Peyer's patch (tissue), 4 donors: Measurements from ENCODE around the gene RABL6. TPM values are rescaled to one million over a fixed set of nuclear protein-coding genes. Genes with fewer than 3 reads are reported as not detected.
"Not testable (repeated sequence)": the region's sequence is repeated elsewhere in the genome, so short reads cannot be mapped to it uniquely, and the experiment has no call there.

Source experiments
- DNase-seq, 3 donors: peaks; one replicate each; pipeline ENCODE4 v3.0.0-alpha.2; 2017 to 2019
- H3K27ac ChIP-seq, 4 donors: fragments of 200-600 bp; sonication (generic); one replicate each; pipeline ENCODE4 v1.5.1; 2016 to 2019
- H3K27me3 ChIP-seq, 2 donors: fragments of 200-600 bp; sonication (generic); one replicate each; pipeline ENCODE4 v1.5.1; 2019
- H3K36me3 ChIP-seq, 3 donors: fragments of 200-600 bp; sonication (generic); one replicate each; pipeline ENCODE4 v1.5.1; 2016 to 2019
- H3K4me1 ChIP-seq, 4 donors: fragments of 200-600 bp; sonication (generic); one replicate each; pipeline ENCODE4 v1.5.1; 2016 to 2019
- H3K4me3 ChIP-seq, 4 donors: fragments of 200-600 bp; sonication (generic); 1 replicate in 3 of 4; 2 replicates in 1 of 4; pipeline ENCODE4 v1.5.1; 2016 to 2019; ENCODE audit warnings: mild to moderate bottlenecking in 1 of 4
- H3K9me3 ChIP-seq, 4 donors: fragments of 200-600 bp; sonication (generic); one replicate each; pipeline ENCODE4 v1.5.1; 2016 to 2019; ENCODE audit warnings: mild to moderate bottlenecking in 1 of 4
- POLR2A ChIP-seq, 2 donors: fragments of 450-650 bp; IDR thresholded peaks; one replicate each; pipeline ENCODE4 v1.5.1; 2017; ENCODE audit warnings: antibody characterized with exemption in 2 of 2, mild to moderate bottlenecking in 2 of 2, moderate library complexity in 2 of 2
- total RNA-seq, 4 donors: library from RNA; depleted of rRNA; stranded (reverse); fragments of >200 nt; gene quantifications; one replicate each; pipeline ENCODE4 v1.1.0, GENCODE V29; 2016
- TF ChIP-seq, protein P1 (sequence below), 6 experiments: fragments of 450-650 bp in 4 of 6; fragments of 200-600 bp in 2 of 6; sonication (generic) in 1 of 6; IDR thresholded peaks; one replicate each; pipeline ENCODE4 v1.5.1; 2017 to 2019; ENCODE audit warnings: antibody characterized with exemption in 6 of 6, mild to moderate bottlenecking in 3 of 6, moderate library complexity in 1 of 6

Gene RABL6
- total RNA-seq, 4 donors from 2014 or later = 98.4 to 187 (median 134) TPM

DNA sequence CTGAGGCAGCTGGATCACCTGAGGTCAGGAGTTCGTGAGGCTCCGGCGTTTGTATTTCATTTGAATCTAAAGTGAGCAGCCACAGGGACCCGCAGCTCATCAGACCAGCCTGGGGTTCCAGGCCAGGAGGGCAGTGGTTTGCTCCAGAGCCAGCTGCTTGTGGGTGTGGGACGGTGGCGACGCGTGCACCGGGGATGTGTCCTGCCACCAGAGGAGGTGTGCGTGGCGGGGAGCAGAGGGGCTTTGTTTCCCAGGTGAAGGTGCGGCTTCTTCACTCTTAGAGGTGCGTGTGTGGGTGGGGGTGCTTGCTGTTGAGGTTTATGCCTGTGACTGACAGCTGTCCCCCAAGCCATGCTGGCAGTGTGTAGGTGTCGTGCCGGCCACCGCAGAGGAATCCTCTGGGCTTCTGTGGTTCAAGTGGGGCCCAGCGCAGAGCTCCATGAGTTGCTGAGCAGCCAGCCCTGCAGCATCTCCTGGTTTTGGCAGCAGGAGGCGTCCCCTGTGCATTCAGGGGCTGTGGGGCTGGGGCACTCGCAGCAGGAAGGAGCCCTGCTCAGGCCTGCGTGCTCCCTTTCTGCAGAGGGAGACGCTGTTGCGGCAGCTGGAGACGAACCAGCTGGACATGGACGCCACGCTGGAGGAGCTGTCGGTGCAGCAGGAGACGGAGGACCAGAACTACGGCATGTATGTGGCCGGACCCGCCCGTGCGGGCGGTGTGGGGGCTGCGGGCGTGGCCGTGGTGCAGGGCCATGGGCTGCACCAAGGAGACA lies 27.6 kb downstream of the RABL6 start:
- DNase-seq = no peak
- no peak overlapping the region for H3K27ac ChIP-seq
- H3K9me3 ChIP-seq = no peaks in the 10 kb centered on the region
- TF ChIP-seq, protein P1, sequence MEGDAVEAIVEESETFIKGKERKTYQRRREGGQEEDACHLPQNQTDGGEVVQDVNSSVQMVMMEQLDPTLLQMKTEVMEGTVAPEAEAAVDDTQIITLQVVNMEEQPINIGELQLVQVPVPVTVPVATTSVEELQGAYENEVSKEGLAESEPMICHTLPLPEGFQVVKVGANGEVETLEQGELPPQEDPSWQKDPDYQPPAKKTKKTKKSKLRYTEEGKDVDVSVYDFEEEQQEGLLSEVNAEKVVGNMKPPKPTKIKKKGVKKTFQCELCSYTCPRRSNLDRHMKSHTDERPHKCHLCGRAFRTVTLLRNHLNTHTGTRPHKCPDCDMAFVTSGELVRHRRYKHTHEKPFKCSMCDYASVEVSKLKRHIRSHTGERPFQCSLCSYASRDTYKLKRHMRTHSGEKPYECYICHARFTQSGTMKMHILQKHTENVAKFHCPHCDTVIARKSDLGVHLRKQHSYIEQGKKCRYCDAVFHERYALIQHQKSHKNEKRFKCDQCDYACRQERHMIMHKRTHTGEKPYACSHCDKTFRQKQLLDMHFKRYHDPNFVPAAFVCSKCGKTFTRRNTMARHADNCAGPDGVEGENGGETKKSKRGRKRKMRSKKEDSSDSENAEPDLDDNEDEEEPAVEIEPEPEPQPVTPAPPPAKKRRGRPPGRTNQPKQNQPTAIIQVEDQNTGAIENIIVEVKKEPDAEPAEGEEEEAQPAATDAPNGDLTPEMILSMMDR (IDR thresholded peaks at IDR 0.05) = no peak
- TF ChIP-seq POLR2A (IDR thresholded peaks at IDR 0.05) = no peak
- peaks cover 0 to 63% (median 0%) of the 10 kb centered on the region in 3 donors for H3K36me3 ChIP-seq
- no peaks in the 10 kb centered on the region for H3K27me3 ChIP-seq
- no peak overlapping the region for H3K4me3 ChIP-seq
- peaks cover 0 to 16% (median under 1%) of the 10 kb centered on the region in 4 donors for H3K4me1 ChIP-seq

DNA sequence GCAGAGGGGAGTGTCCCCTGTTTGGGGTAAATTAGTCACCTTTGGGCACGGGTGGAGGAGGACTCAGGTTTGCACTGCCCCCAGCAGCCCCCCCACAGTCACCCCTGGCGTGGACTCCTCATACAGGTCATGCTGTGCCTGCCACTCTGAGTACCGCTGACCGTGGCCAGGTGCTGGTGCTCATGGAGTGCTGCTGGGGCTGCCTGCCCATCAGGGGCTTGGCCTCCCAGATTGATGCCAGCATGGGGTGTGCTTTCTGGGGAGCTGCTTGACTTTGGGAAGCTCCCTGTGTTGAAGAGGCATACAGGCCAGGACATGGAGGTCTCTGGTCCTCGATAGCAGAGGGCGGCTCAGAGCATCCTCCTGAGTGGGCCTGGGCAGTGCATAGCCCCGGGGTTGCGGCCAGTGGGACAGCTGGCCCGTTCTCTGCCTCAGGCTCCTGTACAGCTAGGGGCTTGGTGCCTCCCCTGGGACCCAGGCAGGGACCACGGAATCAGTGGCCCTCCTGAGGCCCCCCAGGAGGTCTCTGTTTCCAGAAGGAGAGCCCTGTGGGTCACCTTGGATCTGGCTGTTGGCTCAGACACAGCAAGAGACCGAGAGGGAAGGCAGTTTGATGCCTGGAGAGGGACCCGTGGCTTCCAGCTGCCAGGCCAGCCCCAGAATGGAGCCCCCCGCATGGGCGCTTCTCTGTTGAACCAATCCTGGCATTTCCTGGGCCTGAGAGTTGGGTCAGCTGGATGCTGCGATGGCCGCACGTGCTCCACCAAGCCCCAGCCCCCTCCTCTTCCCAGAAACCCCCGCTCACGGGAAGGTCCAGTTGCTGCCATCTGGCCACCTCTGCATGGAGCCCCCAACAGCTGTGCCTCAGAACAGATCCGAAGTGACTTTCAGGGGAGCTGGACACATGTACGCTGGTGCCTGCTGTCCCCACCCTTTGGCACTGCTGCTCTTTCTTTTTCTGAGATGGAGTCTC lies 28.5 kb downstream of the RABL6 start:
- TF ChIP-seq, protein P1 (IDR thresholded peaks at IDR 0.05) = no peak
- no peak for TF ChIP-seq POLR2A (IDR thresholded peaks at IDR 0.05)
- H3K4me3 ChIP-seq = no peak overlapping the region
- H3K36me3 ChIP-seq = peaks cover 0 to 58% (median 0%) of the 10 kb centered on the region in 3 donors
- no peak overlapping the region for H3K27ac ChIP-seq
- no peaks in the 10 kb centered on the region for H3K9me3 ChIP-seq
- peaks cover 0 to 22% (median 3%) of the 10 kb centered on the region in 4 donors for H3K4me1 ChIP-seq
- H3K27me3 ChIP-seq = no peaks in the 10 kb centered on the region
- no peak for DNase-seq

DNA sequence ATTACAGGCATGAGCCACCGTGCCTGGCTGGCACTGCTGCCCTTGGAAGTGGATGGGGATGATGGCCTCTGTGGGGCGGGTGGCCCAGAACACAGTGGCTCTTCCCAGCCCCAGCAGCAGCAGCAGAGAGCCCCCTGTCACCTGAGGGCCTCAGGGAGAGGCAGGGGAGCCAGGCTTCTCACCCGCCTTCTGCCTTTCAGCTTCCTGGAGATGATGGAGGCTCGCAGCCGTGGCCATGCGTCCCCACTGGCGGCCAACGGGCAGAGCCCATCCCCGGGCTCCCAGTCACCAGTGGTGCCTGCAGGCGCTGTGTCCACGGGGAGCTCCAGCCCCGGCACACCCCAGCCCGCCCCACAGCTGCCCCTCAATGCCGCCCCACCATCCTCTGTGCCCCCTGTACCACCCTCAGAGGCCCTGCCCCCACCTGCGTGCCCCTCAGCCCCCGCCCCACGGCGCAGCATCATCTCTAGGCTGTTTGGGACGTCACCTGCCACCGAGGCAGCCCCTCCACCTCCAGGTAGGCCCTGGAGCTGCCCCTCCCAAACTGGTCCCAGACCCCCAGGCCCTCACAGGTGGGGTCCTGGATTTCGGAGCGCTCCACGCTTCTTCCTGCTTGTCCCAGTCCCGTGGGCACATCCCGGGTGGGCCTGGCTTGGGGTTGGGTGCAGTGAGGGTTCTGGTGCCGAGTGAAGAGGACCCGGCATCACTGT lies 29.6 kb downstream of the RABL6 start:
- no peak for DNase-seq
- H3K4me1 ChIP-seq = peaks cover 0 to 32% (median 9%) of the 10 kb centered on the region in 4 donors
- no peak overlapping the region for H3K27ac ChIP-seq
- no peaks in the 10 kb centered on the region for H3K27me3 ChIP-seq
- peaks cover 0 to 47% (median 0%) of the 10 kb centered on the region in 3 donors for H3K36me3 ChIP-seq
- H3K9me3 ChIP-seq = no peaks in the 10 kb centered on the region
- TF ChIP-seq, protein P1 (IDR thresholded peaks at IDR 0.05) = no peak
- no peak for TF ChIP-seq POLR2A (IDR thresholded peaks at IDR 0.05)
- H3K4me3 ChIP-seq = no peak overlapping the region

DNA sequence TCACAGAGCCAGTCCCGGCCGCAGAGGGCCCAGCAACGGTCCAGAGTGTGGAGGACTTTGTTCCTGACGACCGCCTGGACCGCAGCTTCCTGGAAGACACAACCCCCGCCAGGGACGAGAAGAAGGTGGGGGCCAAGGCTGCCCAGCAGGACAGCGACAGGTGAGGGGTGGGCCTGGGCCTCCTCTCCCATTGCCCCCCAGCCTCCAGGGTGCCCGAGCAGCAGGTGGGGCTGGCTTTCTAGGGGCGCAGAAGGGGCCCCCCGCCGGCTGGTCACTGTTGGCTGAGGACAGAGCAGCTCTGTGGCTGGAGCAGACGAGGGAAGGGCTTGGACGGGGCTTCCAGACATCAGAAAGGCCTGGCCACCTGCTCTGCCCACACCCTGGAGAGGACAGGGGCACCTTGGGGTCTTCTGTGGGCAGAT lies 30.1 kb downstream of the RABL6 start:
- Histone ChIP-seq H3K36me3 (peaks cover 0 to 42% (median 0%) of the 10 kb centered on the region in 3 donors), H3K4me1 (peaks cover under 1 to 38% (median 11%) of the 10 kb centered on the region in 4 donors)
- not testable (repeated sequence) for H3K9me3 ChIP-seq, H3K27ac ChIP-seq, H3K4me3 ChIP-seq, H3K27me3 ChIP-seq, DNase-seq

DNA sequence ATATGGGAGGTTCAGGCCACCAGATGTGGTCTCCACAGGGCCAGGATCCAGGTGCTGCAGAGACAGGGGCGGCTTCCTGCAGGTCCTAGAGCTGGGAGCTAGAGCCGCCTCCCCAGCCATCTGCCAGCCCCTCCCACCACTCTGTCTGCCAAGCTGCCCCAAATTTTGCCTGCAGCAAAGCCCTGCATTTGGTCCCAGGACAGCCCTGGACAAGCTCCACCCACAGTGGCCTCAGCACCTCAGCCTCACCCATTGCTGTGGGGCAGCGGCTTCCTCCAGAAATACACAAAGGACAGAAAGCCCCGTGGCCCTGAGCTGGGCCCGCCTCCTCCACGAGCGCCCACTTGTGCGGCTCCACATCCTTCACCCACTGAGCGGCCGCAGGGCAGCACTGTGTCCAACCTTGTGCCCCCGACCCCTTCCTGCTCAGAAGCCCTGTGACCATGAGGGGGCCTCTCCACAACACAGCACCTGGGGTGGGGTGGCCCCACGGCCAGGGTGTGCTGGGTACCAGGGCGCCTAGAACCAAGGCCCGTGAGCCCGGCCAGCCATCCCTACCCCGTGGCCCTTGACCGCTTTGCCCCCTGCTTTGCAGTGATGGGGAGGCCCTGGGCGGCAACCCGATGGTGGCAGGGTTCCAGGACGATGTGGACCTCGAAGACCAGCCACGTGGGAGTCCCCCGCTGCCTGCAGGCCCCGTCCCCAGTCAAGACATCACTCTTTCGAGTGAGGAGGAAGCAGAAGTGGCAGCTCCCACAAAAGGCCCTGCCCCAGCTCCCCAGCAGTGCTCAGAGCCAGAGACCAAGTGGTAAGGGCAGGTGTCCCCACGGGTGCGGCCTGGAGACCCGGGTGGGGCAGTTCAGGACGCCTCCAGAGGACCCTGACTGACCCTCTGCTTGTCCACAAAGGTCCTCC lies 30.8 kb downstream of the RABL6 start:
- Histone ChIP-seq H3K36me3 (peaks cover 0 to 42% (median 0%) of the 10 kb centered on the region in 3 donors), H3K4me3 (no peak overlapping the region), H3K4me1 (peaks cover 8 to 45% (median 17%) of the 10 kb centered on the region in 4 donors), H3K27me3 (no peaks in the 10 kb centered on the region), H3K9me3 (no peaks in the 10 kb centered on the region), H3K27ac (no peak overlapping the region)
- no peak for DNase-seq
- TF ChIP-seq, protein P1 (IDR thresholded peaks at IDR 0.05) = no peak
- no peak for TF ChIP-seq POLR2A (IDR thresholded peaks at IDR 0.05)
